Activated T-cell treated with anti-CD3 and anti-CD28 coated beads for 48 hours (primary cell): ENCODE data around the gene TEDC2.
"Not testable (repeated sequence)": the region's sequence is repeated elsewhere in the genome, so short reads cannot be mapped to it uniquely, and the experiment has no call there.

Experiments
- DNase-seq: peaks from one replicate; pipeline ENCODE4 v3.0.0-alpha.2; 2020; ENCODE audit warnings: low read depth

The TEDC2 gene

DNA sequence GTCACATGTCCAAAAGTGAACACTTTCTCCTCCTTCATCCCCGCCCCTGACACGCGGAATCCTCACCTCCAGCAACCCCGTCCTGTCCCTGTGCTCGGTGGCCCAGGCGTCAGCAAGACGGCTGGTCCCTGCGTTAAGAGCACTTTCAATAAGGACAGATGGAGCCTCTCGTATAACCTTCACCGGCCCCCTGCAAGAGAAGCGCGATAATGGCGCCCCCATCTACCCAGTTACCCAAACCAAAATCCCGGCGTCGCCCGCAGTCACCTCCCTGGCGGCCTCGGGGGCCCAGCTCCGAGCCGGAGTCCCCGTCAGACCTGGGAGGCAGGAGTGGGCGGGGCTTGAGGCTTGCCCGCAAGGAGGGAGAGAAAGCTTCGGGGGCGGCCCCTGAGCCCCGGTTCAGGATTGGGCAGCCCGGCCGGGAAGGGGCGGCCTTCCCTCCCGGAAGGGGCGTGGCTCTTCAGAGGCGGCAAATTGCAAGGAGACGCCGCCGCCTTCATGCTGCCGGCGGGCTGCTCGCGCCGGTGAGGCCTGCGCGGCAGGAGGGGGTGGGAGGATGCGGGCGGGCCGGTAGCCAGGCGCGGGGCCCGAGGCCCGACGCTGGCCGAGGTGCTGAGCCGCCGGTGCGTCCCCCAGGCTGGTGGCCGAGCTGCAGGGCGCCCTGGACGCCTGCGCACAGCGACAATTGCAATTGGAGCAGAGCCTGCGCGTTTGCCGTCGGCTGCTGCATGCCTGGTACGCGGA is at the start of gene TEDC2:
Gene TEDC2, plus strand, starts transcription at position 463 of the 744 bp plus-strand sequence. Its CDS starts 36 bp downstream, at position 499.
- peak; percentile 98 for DNase-seq

DNA sequence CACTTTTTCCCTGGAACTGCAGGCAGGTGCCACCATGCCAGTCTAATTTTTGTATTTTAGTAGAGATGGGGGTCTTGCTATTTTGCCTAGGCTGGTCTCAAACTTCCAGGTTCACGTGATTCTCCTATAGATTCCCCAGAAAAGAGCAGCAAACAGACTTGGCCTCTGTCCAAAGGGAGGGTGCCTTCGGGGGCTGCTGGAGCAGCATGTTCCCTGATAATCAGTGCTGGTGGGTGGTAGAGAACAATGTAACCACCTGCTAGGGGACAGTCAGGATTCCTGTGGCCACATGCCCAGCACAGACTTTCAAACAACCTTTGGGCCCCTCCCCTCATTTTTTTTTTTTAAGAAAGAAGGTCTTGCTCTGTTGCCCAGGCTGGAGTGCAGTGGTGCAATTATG is 44.8 kb upstream of the TEDC2 start:
- DNase-seq: no peak

DNA sequence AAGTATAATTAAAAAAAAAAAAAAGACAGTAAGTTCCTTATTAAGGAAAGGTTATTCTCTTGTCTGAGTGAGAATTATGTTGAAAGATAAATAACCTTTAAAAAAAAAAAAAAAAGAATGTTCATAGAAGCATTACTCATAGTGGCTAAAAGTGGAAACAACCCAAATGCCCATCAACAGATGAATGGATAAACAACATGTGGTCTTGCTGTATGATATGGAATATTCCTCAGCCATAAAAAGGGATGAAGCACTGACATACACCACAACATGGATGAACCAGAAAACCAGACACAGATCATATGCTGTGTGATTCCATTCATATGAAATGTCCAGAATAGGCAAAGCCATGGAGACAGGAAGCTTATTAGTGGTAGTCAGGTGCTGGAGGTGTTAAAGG is 39.9 kb upstream of the TEDC2 start:
- DNase-seq: no peak

DNA sequence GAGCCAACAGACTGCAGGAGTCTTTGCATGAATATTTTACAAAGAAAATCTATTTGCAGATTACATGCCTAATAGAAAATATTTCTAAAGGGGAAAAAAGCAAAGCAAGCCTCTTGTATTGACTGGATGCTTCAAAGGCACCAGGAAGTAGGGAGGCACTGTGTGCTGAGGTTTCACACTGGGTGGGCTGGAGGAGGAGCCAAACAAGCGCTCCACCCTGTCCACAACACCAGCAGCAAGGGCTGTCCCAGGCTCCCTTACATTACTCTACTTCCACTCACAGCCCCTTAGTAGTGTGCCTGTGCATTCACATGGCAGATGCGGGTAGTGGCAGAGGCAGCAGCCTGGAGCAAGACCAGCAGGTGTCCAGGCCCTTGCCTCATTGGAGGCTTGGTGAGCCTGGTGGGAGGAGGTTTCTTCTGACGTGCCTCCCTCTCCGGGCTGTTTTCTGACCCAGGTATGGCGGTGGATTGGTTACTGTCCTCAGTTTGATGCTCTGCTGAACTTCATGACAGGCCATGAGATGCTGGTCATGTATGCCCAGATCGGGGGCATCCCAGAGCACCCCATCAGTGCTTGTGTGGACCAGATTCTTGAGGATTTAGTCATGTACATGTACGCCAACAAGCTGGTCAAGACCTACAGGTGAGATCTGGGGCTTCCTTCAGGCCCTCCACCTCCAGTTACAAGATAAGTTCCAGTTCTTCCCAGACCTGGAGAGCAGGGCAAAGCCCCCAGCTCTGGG is 37.6 kb upstream of the TEDC2 start:
- no peak for DNase-seq

GRCh38 chr16:2424061-2425007 is 35.6 kb upstream of the TEDC2 start:
- DNase-seq: no peak

DNA sequence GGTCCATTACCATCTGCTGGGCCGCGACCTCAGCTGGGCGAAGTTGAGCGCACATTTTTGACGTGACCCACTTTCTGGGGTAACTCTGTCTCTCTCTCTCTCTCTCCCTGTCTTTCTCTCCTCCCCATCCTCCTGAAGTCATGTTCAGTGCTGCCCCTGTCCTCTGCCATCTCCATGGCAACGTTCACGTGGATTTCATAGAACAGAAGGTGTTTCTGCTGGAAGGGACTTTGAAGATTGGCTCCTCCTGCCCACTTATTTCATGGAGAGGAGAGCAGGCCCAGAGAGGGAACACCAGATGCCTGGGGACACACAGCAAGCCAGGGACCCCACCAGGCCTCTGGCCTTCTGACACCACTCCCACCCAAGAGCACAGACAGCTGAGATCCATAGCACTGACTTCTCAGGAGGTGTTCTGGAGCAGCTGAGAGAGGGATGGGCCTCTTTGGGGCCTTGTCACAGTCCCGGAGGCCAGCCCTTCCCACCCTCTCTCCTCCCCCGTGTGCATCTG is 34.8 kb upstream of the TEDC2 start:
- DNase-seq: no peak

- no peak for DNase-seq
Observed at GRCh38 chr16:2425825-2426430, 34.0 kb upstream of the TEDC2 start.

DNA sequence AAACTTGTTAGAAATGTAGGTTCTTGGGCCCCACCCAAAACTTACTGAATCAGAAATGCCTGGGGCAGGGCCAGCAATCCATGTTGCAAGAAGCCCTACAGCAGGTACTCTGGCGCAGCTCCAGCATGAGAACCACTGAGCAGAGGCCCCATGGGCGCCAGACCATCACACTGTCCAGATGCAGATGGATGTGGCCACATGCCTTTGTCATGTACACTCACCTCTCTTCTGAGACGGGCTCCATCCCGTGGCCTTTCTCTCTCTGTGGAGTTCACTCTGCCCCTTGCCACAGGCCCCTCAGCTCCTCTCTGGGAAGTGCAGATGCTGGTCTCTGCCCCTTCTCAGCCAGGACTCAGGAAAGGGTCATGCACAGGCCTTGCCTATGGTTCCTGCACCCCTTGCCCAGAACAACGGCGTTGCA is 33.0 kb upstream of the TEDC2 start:
- DNase-seq: no peak

- no peak for DNase-seq
Observed at GRCh38 chr16:2427526-2427925, 32.4 kb upstream of the TEDC2 start.

GRCh38 chr16:2428051-2428783 is 31.7 kb upstream of the TEDC2 start:
- DNase-seq: no peak

GRCh38 chr16:2428784-2429033 is 31.2 kb upstream of the TEDC2 start:
- DNase-seq: peak; percentile 15

- peak; percentile 99 for DNase-seq
Observed at GRCh38 chr16:2429034-2429770, 30.7 kb upstream of the TEDC2 start, which contains the start of gene CCNF. TSS of gene CCNF (plus strand) at chr16:2429447. CDS start at chr16:2429482, 35 bp downstream.

DNA sequence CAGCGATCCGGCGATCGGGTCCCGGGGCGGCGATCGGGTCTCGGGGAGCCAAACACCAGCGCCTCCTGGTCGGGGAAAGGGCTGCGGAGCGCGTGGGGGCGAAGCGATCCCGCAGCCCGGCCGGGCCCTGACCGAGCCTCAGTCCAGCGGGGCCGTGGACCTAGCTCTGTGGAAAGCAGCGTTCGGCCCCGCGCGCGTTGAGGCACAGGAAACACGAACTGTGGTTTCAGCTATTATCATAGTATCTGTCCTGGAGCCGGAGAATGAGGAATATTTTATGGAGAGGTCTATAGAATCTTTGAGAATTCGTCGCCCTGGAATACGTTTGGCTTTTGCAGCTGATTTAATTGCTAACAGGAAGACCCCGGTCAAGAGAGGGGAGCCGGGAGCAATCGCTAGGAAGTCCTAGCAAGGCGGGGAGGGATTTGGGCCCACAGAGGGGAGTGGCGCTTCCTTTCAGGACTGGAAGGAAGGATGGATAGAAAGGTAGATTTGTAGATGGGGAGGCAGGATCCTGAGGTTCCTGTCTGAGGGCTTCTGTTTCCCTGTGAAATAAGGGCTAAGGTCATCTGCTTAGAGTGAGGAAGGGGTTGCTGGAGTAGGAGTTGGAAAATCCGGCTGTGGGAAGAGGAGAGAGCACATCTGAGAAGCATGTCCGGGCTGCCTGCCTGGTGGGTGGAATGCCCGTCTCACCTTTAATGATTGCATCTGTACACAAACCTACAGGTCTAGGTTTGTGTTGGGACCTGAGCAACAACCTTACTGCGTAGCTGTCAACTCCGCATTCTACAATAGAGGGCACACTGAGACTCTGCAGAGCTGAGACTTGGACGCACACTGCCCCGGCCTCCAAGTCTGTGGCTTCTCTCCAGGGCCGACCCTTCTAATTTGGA is 29.9 kb upstream of the TEDC2 start:
- DNase-seq: no peak

DNA sequence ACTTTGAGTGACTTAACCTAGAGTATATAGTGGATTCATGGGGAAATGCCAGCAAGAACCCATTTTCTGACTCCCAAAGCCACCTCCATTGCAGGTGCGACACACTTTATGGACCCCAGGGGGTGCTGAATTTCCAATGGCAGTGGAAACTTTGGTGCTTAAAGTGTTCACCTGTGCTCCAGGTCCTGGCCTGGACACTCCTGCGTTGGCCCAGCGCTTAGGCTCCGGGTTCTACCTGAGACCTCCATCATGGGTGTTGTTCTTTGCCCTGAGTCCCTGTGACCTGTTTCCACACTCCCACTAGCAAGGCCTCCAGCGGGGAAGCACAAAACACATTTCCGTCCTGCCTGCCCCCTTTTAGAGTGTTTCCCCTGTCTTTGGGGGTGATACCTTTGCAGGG is 27.6 kb upstream of the TEDC2 start:
- no peak for DNase-seq

GRCh38 chr16:2432801-2433505 is 27.0 kb upstream of the TEDC2 start:
- no peak for DNase-seq

DNA sequence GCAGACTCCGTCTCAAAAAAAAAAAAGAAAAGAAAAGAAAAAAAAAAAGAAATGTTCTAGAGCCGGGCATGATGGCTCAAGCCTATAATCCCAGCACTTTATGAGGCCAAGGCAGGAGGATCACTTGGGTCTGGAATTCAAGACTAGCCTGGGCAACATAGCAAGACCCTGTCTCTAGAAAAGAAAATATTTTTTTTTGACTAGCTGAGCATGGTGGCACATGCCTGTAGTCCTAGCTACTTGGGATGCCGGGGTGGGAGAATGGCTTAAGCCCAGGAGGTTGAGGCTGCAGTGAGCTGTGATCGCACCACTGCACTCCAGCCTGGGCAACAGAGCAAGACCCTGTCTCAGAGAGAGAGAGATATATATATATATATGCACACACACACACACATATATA is 24.7 kb upstream of the TEDC2 start:
- not testable (repeated sequence) for DNase-seq

DNA sequence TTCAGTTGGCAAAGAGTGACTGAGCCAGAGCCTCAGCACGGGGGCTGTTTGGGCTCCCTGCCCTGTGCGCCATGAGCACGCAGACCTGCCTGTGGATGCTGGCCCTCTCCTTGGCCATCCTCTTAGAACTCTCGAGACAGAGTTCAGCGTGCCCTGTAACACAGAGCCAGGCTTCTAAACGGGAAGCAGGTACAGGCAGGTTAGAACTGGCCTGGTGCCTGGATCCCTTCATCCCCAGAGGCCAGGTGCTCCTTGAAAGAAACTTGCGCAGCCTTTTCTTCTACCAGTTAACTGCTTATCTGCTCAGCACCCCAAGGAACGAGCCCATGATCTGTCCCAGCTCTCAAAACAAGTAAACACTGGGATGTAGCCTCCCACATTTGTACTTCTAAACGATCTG is 23.8 kb upstream of the TEDC2 start:
- no peak for DNase-seq

DNA sequence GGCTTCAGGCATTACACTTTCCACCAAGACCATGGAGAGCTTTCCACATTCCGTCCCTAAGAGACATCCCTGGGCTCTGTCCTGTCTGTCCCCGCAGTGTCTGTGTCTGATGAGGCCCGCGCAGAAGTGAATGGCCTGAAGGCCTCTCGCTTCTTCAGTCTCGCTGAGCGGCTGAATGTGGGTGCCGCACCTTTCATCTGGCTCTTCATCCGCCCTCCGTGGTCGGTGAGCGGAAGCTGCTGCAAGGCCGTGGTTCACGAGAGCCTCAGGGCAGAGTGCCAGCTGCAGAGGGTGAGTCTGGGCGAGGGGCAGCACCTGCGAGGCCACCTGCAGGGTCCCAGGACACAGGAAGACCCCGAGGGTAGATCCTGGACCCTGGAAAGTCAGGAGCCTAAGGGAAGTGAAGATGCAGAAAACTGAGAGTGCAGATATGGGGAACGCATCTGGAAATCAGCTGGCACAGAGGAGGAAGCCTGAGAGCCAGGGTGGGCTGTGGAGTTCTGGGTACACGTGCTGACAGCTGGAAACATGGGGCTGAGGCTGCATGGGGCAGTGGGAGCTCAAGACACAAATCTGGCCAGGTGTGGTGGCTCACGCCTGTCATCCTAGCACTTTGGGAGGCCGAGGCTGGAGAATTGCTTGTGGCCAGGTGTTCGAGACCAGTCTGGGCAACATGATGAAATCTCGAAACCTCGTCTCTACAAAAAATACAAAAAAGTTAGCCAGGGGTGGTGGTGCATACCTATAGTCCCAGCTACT is 22.7 kb upstream of the TEDC2 start:
- no peak for DNase-seq
